ENCODE results near the gene ODAD3.

DNA sequence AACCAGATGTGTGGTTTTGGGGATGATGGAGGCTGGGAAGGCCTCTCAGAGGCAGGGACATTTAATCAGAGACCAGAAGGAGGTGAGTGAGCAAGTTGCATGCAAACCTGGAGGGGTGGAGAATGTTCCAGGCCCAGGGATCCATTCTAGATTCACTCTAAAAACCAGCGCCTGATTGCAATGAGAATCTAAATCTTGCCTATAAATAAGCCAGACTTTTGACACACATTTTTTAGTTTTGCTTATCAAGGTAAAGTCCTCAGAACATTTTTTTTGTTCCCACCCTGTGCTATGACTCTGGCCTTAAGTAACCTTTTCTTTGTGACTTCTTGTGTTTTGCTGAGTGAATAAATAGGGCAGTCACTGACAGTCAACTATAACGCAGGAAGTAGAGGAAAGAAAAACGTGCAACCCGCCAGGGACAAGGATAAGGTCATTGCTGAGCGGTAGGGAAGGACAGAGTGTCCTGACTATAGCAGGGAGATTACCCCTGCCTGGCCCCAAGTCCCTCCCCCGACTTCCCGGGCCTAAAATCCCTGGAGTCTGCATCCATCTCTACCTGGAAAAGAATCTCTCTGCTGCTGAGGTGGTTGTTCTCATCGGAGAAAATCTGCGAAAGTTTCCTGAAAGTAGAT is 30.2 kb downstream of the ODAD3 start:
- TF ChIP-seq EP300 (IDR thresholded peaks at IDR 0.05): no peak
- TF ChIP-seq, protein P1, sequence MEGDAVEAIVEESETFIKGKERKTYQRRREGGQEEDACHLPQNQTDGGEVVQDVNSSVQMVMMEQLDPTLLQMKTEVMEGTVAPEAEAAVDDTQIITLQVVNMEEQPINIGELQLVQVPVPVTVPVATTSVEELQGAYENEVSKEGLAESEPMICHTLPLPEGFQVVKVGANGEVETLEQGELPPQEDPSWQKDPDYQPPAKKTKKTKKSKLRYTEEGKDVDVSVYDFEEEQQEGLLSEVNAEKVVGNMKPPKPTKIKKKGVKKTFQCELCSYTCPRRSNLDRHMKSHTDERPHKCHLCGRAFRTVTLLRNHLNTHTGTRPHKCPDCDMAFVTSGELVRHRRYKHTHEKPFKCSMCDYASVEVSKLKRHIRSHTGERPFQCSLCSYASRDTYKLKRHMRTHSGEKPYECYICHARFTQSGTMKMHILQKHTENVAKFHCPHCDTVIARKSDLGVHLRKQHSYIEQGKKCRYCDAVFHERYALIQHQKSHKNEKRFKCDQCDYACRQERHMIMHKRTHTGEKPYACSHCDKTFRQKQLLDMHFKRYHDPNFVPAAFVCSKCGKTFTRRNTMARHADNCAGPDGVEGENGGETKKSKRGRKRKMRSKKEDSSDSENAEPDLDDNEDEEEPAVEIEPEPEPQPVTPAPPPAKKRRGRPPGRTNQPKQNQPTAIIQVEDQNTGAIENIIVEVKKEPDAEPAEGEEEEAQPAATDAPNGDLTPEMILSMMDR (IDR thresholded peaks at IDR 0.05): no peak

All from esophagus muscularis mucosa (tissue), 3 donors.